ENCODE data around the gene FLRT3. TPM values are rescaled to one million over a fixed set of nuclear protein-coding genes. Genes with fewer than 3 reads are reported as not detected.

FLRT3 gene
- total RNA-seq: under 0.01 and 0.06 TPM in 2 replicates

GRCh38 chr20:14337400-14338171 lies at the start of gene FLRT3:
FLRT3 (minus strand) TSS chr20:14337612; CDS start chr20:14327506, 10,106 bp downstream.

Data from aortic smooth muscle cell (primary cell).